ENCODE measurements around the gene RNF13.

Gene RNF13

GRCh38 chr3:149860881-149861280 is 47.9 kb downstream of the RNF13 start:
- TF ChIP-seq CTCF (IDR thresholded peaks at IDR 0.05) (no peak), ZFX (IDR thresholded peaks at IDR 0.05; ENCODE audit: borderline replicate concordance) (no peak)
- no peak overlapping the region for H3K27ac ChIP-seq

- no peak overlapping the region for H3K27ac ChIP-seq
- TF ChIP-seq ZFX (IDR thresholded peaks at IDR 0.05; ENCODE audit: borderline replicate concordance) (no peak), CTCF (IDR thresholded peaks at IDR 0.05) (no peak)
These were observed 54.5 kb downstream of the RNF13 start for GRCh38 chr3:149867563-149867962.

GRCh38 chr3:149871855-149872254 is 58.8 kb downstream of the RNF13 start:
- H3K27ac ChIP-seq, result no peak overlapping the region
- TF ChIP-seq ZFX (IDR thresholded peaks at IDR 0.05; ENCODE audit: borderline replicate concordance), result no peak
- TF ChIP-seq CTCF (IDR thresholded peaks at IDR 0.05), result no peak

GRCh38 chr3:149872589-149872988 is 59.6 kb downstream of the RNF13 start:
- H3K27ac ChIP-seq, result no peak overlapping the region
- no peak for TF ChIP-seq ZFX (IDR thresholded peaks at IDR 0.05; ENCODE audit: borderline replicate concordance)
- TF ChIP-seq CTCF (IDR thresholded peaks at IDR 0.05), result no peak

- no peak overlapping the region for H3K27ac ChIP-seq
- TF ChIP-seq CTCF (IDR thresholded peaks at IDR 0.05) (no peak), ZFX (IDR thresholded peaks at IDR 0.05; ENCODE audit: borderline replicate concordance) (no peak)
These were observed 64.7 kb downstream of the RNF13 start for GRCh38 chr3:149877668-149878067.

GRCh38 chr3:149879872-149880271 is 66.9 kb downstream of the RNF13 start:
- H3K27ac ChIP-seq, result no peak overlapping the region
- TF ChIP-seq CTCF (IDR thresholded peaks at IDR 0.05) (peak; percentile 83), ZFX (IDR thresholded peaks at IDR 0.05; ENCODE audit: borderline replicate concordance) (no peak)

GRCh38 chr3:149881879-149882278 is 68.9 kb downstream of the RNF13 start:
- TF ChIP-seq CTCF (IDR thresholded peaks at IDR 0.05) (no peak), ZFX (IDR thresholded peaks at IDR 0.05; ENCODE audit: borderline replicate concordance) (no peak)
- H3K27ac ChIP-seq, result no peak overlapping the region
